SK-N-SH (cell line): ENCODE measurements around the gene CCDC175. TPM values are rescaled to one million over a fixed set of nuclear protein-coding genes. Genes with fewer than 3 reads are reported as not detected.

ENCODE experiments used
- CTCF ChIA-PET: fragments of 300-600, 350-600 bp; formaldehyde crosslinking; extraction: SDS; loops from one replicate; lab custom pipeline; 2021; lab: Yijun Ruan, JAX
- POLR2A ChIA-PET: fragments of 350-600 bp; sonication (Branson Sonifier 250); formaldehyde crosslinking; extraction: SDS; loops from one replicate; lab custom pipeline; 2020; ENCODE audit warnings: antibody characterized with exemption, inconsistent platforms; lab: Yijun Ruan, JAX
- DNase-seq: peaks from one replicate; pipeline ENCODE4 v3.0.0; 2012
- H2AFZ ChIP-seq: fragments of 200-600 bp; sonication (generic); 2 replicates; pipeline ENCODE4 v1.8.1; 2016; ENCODE audit warnings: antibody characterized with exemption, mild to moderate bottlenecking, low read depth
- H3F3A ChIP-seq: fragments of 200-600 bp; sonication (generic); replicated peaks from 2 replicates; pipeline ENCODE3; 2016; ENCODE audit warnings: antibody characterized with exemption, mild to moderate bottlenecking; ENCODE audit not compliant: insufficient read depth
- H3K27ac ChIP-seq, 2 experiments: fragments of 200-500 bp in 1 of 2; fragments of 200-600 bp in 1 of 2; sonication (Bioruptor generic) in 1 of 2; sonication (generic), shearing (Covaris generic) in 1 of 2; 2 replicates each; pipeline versions ENCODE4 v1.5.1 to v1.6.1; 2014 to 2016; ENCODE audit warnings: low read depth in 2 of 2, inconsistent platforms in 1 of 2, low read length in 1 of 2, mild to moderate bottlenecking in 1 of 2, mixed read lengths in 1 of 2
- H3K27me3 ChIP-seq: fragments of 200-600 bp; sonication (generic), shearing (Covaris generic); 2 replicates; pipeline ENCODE4 v1.6.1; 2016; ENCODE audit warnings: mixed run types; ENCODE audit not compliant: insufficient read depth
- H3K36me3 ChIP-seq, 2 experiments: fragments of 200-500 bp in 1 of 2; fragments of 200-600 bp in 1 of 2; sonication (Bioruptor generic) in 1 of 2; sonication (generic) in 1 of 2; replicated peaks in 1 of 2; 2 replicates each; pipeline versions ENCODE3 to v1.5.1; 2014 to 2016; ENCODE audit warnings: low read length in 1 of 2, mild to moderate bottlenecking in 1 of 2; ENCODE audit not compliant: insufficient read depth in 2 of 2, control insufficient read depth in 1 of 2
- H3K4me1 ChIP-seq, 2 experiments: fragments of 200-500 bp in 1 of 2; fragments of 200-600 bp in 1 of 2; sonication (Bioruptor generic) in 1 of 2; sonication (generic), shearing (Covaris generic) in 1 of 2; 2 replicates each; pipeline versions ENCODE4 v1.5.1 to v1.6.1; 2014 to 2016; ENCODE audit warnings: low read depth in 1 of 2, low read length in 1 of 2, mixed run types in 1 of 2; ENCODE audit not compliant: insufficient read depth in 2 of 2, control insufficient read depth in 1 of 2
- H3K4me2 ChIP-seq: fragments of 200-600 bp; sonication (generic), shearing (Covaris generic); 2 replicates; pipeline ENCODE4 v1.6.1; 2017; ENCODE audit warnings: mixed run types
- H3K4me3 ChIP-seq, 2 experiments: fragments of 200-500 bp in 1 of 2; fragments of 200-600 bp in 1 of 2; sonication (Bioruptor generic) in 1 of 2; sonication (generic), shearing (Covaris generic) in 1 of 2; 2 replicates each; pipeline versions ENCODE4 v1.5.1 to v1.8.1; 2014 to 2016; ENCODE audit warnings: low read depth in 2 of 2, inconsistent platforms in 1 of 2, low read length in 1 of 2, mild to moderate bottlenecking in 1 of 2, mixed read lengths in 1 of 2, moderate library complexity in 1 of 2
- H3K79me2 ChIP-seq: fragments of 200-600 bp; sonication (generic); 2 replicates; pipeline ENCODE4 v1.8.1; 2017; ENCODE audit warnings: mild to moderate bottlenecking; ENCODE audit not compliant: insufficient read depth
- H3K9ac ChIP-seq: fragments of 200-600 bp; sonication (generic); 2 replicates; pipeline ENCODE4 v1.6.1; 2017; ENCODE audit warnings: mixed run types
- H3K9me2 ChIP-seq: fragments of 200-600 bp; sonication (generic); 2 replicates; pipeline ENCODE4 v1.6.1; 2017; ENCODE audit warnings: mixed run types
- H3K9me3 ChIP-seq: fragments of 200-600 bp; sonication (generic); 2 replicates; pipeline ENCODE4 v1.6.1; 2017; ENCODE audit warnings: mixed run types, mild to moderate bottlenecking, moderate library complexity
- H4K20me1 ChIP-seq: fragments of 200-600 bp; sonication (generic); 2 replicates; pipeline ENCODE4 v1.6.1; 2017; ENCODE audit warnings: mild to moderate bottlenecking, mixed run types; ENCODE audit not compliant: insufficient read depth
- CTCF ChIP-seq: fragments of 200-600 bp; sonication (generic); IDR thresholded peaks from 2 replicates; pipeline ENCODE4 v1.6.1; 2017; ENCODE audit warnings: antibody characterized with exemption, mild to moderate bottlenecking, moderate library complexity
- ELF1 ChIP-seq: IDR thresholded peaks from 2 replicates; pipeline ENCODE4 v1.4.0; 2012
- EZH2phosphoT487 ChIP-seq: fragments of 200-600 bp; sonication (generic); IDR thresholded peaks from 2 replicates; pipeline ENCODE4 v1.6.1; 2017; ENCODE audit warnings: low read depth, mixed run types, mild to moderate bottlenecking, antibody characterized with exemption, moderate library complexity, borderline replicate concordance
- GABPA ChIP-seq: IDR thresholded peaks from 2 replicates; pipeline ENCODE4 v1.4.0; 2012; ENCODE audit warnings: low read depth, mild to moderate bottlenecking
- GATA2 ChIP-seq: sonication (generic); formaldehyde crosslinking; IDR thresholded peaks from 2 replicates; pipeline ENCODE4 v1.5.0; 2020; ENCODE audit warnings: mild to moderate bottlenecking, missing genetic modification reagents
- JUND ChIP-seq: IDR thresholded peaks from 2 replicates; pipeline ENCODE4 v1.4.0; 2012
- MEF2A ChIP-seq: IDR thresholded peaks from 2 replicates; pipeline ENCODE4 v1.4.0; 2012; ENCODE audit warnings: low read depth, borderline replicate concordance
- POLR2AphosphoS5 ChIP-seq: IDR thresholded peaks from 2 replicates; pipeline ENCODE4 v1.6.1; 2012; ENCODE audit warnings: low read depth, low read length
- RAD21 ChIP-seq: IDR thresholded peaks from 2 replicates; pipeline ENCODE4 v1.6.1; 2012; ENCODE audit warnings: mild to moderate bottlenecking, low read length
- RCOR1 ChIP-seq: fragments of 150-350 bp; IDR thresholded peaks from 2 replicates; pipeline ENCODE4 v1.6.1; 2017; ENCODE audit warnings: antibody characterized with exemption, low read length
- REST ChIP-seq: IDR thresholded peaks from 2 replicates; pipeline ENCODE4 v1.6.1; 2012; ENCODE audit warnings: mild to moderate bottlenecking, low read depth, low read length, moderate library complexity
- RXRA ChIP-seq: IDR thresholded peaks from 2 replicates; pipeline ENCODE4 v1.4.0; 2012; ENCODE audit warnings: low read depth, mild to moderate bottlenecking, borderline replicate concordance
- TAF1 ChIP-seq: IDR thresholded peaks from 2 replicates; pipeline ENCODE4 v1.6.1; 2012; ENCODE audit warnings: low read depth, mild to moderate bottlenecking, low read length, moderate library complexity, borderline replicate concordance
- TCF12 ChIP-seq: IDR thresholded peaks from 2 replicates; pipeline ENCODE4 v1.4.0; 2012
- TEAD4 ChIP-seq: IDR thresholded peaks from 2 replicates; pipeline ENCODE4 v1.4.0; 2012; ENCODE audit warnings: mild to moderate bottlenecking, borderline replicate concordance; ENCODE audit not compliant: insufficient read depth
- USF2 ChIP-seq: fragments of 150-350 bp; IDR thresholded peaks from 2 replicates; pipeline ENCODE4 v1.6.1; 2017; ENCODE audit warnings: antibody characterized with exemption, low read length, low read depth, borderline replicate concordance
- ZBTB33 ChIP-seq: IDR thresholded peaks from 2 replicates; pipeline ENCODE4 v1.4.0; 2012; ENCODE audit warnings: low read depth, borderline replicate concordance
- WGBS: methylation state at CpG from one replicate; pipeline ENCODE4 v1.1.6; 2017; ENCODE audit warnings: low lambda C conversion rate; 5-methylcytosine and 5-hydroxymethylcytosine counted together
- polyA plus RNA-seq, 3 experiments: library from polyadenylated mRNA; depleted of rRNA; stranded (reverse); fragments of >200 nt; gene quantifications; 2 replicates each; pipeline ENCODE4 v1.2.3, GENCODE V29; 2012

The CCDC175 gene
- polyA plus RNA-seq, 1 of the 3 experiments (the other 2 are of a cell fraction), result not detected

- CTCF ChIA-PET, result interaction anchor here (1.1 kb wide), 1 partner anchor 42 kb away, joined by 5 read pairs; the partner anchor contains the start of gene CCDC175
- no peak for TF ChIP-seq TEAD4
- no peak for TF ChIP-seq GATA2
- no peak for TF ChIP-seq RCOR1
- no peak for TF ChIP-seq CTCF
- no peak for TF ChIP-seq TCF12
- TF ChIP-seq USF2, result no peak
- TF ChIP-seq ELF1, result no peak
- TF ChIP-seq GABPA, result no peak
- no peak for TF ChIP-seq TAF1
- no peak for TF ChIP-seq POLR2AphosphoS5
- no peaks in the 10 kb centered on the region for H3K27me3 ChIP-seq
- no peak overlapping the region for H3K4me2 ChIP-seq
- WGBS, result 21% methylated on average over 2 of the region's 2 CpGs
- no peaks in the 10 kb centered on the region for H3F3A ChIP-seq
- H3K4me3 ChIP-seq, result no peak overlapping the region
- POLR2A ChIA-PET, result no interaction called here
- H3K27ac ChIP-seq, result no peak overlapping the region
- H2AFZ ChIP-seq, result no peak overlapping the region
- DNase-seq, result no peak
- no peaks in the 10 kb centered on the region for H3K36me3 ChIP-seq
- no peaks in the 10 kb centered on the region for H3K9me2 ChIP-seq
- H3K9ac ChIP-seq, result no peak overlapping the region
- H3K9me3 ChIP-seq, result no peaks in the 10 kb centered on the region
- H3K79me2 ChIP-seq, result no peaks in the 10 kb centered on the region
- H4K20me1 ChIP-seq, result no peaks in the 10 kb centered on the region
- no peaks in the 10 kb centered on the region; a peak in 1 of 4 replicates for H3K4me1 ChIP-seq
Observed at GRCh38 chr14:59619061-59619460, 42.4 kb upstream of the CCDC175 start.

- no peaks in the 10 kb centered on the region for H3F3A ChIP-seq
- ChIA-PET CTCF (interaction anchor here (0.9 to 3.4 kb wide), 3 partner anchors 25 to 94 kb away, joined by 5 to 15 read pairs (median 5); partner anchors contain the start of gene CCDC175), POLR2A (no interaction called here)
- no peaks in the 10 kb centered on the region for H3K27me3 ChIP-seq
- H3K9me3 ChIP-seq, result no peaks in the 10 kb centered on the region
- H3K4me2 ChIP-seq, result no peak overlapping the region
- H3K79me2 ChIP-seq, result no peaks in the 10 kb centered on the region
- peaks cover 0 to 17% of the 10 kb centered on the region in 2 experiments for H3K36me3 ChIP-seq
- no peaks in the 10 kb centered on the region for H3K4me1 ChIP-seq
- H3K9me2 ChIP-seq, result no peaks in the 10 kb centered on the region
- WGBS, result 9% methylated on average over 3 of the region's 3 CpGs
- no peak overlapping the region for H3K27ac ChIP-seq
- no peak for DNase-seq
- H4K20me1 ChIP-seq, result no peaks in the 10 kb centered on the region
- H2AFZ ChIP-seq, result no peak overlapping the region
- no peak for TF ChIP-seq JUND
- no peak for TF ChIP-seq USF2
- TF ChIP-seq REST, result no peak
- no peak for TF ChIP-seq RXRA
- TF ChIP-seq RAD21, result no peak
- TF ChIP-seq EZH2phosphoT487, result no peak
- no peak for TF ChIP-seq MEF2A
- TF ChIP-seq GABPA, result no peak
- no peak for TF ChIP-seq ZBTB33
- no peak for TF ChIP-seq TAF1
- H3K9ac ChIP-seq, result no peak overlapping the region
- H3K4me3 ChIP-seq, result no peak overlapping the region
Observed at GRCh38 chr14:59601056-59601455, 24.4 kb upstream of the CCDC175 start.
